DLD1 (cell line): ENCODE data around the gene KIAA1191.

ENCODE experiments used
- in situ Hi-C: cut with HindIII; loops from 2 replicates; pipeline ENCODE4 v1.10.0; 2017; ENCODE audit warnings: low sequenced_read_pairs

The KIAA1191 gene

DNA sequence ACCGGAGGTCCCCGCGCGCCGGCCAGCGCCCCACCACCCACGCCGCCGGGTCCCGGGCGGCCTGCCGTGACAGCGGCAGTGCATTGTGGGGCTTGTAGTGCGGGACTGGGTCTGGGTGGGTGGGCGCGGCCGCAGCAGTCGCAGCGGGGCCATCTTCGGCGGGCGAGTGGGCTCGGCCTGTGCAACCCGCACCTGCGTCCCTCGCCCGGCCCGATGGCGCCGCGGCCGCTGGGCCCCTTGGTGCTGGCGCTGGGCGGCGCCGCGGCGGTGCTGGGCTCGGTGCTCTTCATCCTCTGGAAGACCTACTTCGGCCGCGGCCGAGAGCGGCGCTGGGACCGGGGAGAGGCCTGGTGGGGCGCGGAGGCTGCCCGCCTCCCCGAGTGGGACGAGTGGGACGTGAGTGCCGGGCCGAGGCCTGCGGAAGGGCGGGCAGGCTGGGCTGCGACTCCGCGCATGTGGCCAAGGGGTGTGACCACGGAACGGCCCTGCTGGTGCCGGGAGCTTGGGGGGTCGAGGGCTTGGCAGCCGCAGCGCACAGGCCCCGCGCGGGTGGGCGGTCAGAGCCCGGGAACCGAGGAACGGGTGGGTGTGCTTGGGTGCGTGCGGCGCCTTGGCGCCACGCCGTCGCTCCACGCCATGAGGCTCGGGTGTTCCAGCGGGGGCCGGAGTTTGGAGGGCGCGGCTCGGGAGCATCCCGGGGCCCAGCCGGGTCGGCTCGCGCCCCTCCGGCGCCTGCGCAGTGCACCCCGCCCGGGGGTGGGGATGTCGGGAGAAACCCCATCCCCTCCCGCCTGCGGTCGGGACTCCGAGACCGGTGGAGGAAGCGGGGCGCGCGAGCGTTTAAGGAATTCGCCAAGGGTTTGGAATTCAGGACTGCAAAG lies 4.0 kb upstream of the KIAA1191 start, which contains the start of gene ARL10:
Gene ARL10, plus strand, starts transcription at position 137 of the 881 bp plus-strand sequence. Its CDS starts 77 bp downstream, at position 214.
- in situ Hi-C loops = no loop called here

DNA sequence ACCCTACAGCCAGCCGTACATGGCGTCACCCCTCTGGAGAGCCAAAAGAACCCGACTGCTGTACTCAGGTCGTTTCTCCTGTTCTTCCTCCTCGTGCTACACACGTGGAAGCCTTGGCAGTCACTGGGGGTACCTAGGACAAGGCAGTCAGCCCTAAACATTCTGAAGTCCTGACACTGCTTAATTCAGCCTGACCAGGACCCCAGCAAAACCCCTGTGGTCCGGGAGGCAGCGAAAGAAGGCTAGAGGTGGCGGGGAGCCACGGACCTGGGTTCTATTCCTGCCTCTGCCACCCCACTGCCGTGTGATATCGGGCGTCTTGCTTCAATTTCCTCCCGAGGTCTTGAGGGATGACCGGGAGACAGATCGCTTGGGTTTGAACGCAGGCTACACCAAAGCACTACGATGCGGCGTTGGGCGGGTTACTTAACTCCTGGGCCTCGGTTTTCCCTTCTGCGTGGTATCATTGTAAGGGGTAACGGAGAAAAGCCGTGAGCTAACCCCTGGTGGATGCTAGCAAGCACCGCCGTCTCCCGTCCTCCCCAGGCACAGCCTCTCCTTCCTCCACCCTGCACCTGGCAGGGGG lies 3.3 kb upstream of the KIAA1191 start:
- in situ Hi-C loops = no loop called here

DNA sequence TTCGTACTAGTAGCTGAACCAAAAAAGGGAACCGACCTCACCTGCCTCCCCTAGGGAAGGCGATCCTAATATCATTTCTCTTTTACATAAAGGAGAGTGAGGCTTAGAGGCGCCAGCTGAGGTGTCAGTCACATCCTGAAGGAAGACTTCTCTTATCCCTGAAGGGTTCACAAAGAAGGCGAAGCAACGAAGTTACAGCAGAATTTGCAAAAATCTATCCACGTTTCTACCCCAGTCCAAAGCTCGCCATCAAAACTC lies 598 bp upstream of the KIAA1191 start:
- in situ Hi-C loops = no loop called here

GRCh38 chr5:176360894-176361436 lies 599 bp downstream of the KIAA1191 start:
- in situ Hi-C loops = no loop called here

- in situ Hi-C loops = no loop called here
These were observed 1.9 kb downstream of the KIAA1191 start for GRCh38 chr5:176359658-176360057.

GRCh38 chr5:176356179-176356566 lies 5.4 kb downstream of the KIAA1191 start:
- in situ Hi-C loops = no loop called here

GRCh38 chr5:176355400-176356178 lies 6.0 kb downstream of the KIAA1191 start:
- in situ Hi-C loops = no loop called here

DNA sequence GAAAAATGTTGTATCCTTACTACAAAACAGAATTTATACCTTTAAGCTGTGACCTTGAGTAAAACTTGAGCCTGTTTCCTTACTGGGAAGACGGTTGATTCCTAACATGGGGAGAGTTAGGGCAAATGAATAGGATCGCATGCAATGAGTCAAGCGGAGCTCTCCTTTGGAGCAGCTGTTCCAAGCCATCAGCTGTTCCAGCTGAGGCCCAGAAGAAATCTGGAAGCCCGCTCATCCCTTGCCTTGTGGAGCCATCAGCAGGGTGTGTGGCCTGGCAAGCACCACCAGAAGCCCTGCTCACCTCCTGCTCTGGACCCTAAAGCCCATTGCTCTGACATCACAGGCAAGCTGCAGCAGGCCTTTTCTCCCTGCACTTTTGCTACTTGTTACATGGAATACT lies 8.0 kb downstream of the KIAA1191 start:
- in situ Hi-C loops = no loop called here

DNA sequence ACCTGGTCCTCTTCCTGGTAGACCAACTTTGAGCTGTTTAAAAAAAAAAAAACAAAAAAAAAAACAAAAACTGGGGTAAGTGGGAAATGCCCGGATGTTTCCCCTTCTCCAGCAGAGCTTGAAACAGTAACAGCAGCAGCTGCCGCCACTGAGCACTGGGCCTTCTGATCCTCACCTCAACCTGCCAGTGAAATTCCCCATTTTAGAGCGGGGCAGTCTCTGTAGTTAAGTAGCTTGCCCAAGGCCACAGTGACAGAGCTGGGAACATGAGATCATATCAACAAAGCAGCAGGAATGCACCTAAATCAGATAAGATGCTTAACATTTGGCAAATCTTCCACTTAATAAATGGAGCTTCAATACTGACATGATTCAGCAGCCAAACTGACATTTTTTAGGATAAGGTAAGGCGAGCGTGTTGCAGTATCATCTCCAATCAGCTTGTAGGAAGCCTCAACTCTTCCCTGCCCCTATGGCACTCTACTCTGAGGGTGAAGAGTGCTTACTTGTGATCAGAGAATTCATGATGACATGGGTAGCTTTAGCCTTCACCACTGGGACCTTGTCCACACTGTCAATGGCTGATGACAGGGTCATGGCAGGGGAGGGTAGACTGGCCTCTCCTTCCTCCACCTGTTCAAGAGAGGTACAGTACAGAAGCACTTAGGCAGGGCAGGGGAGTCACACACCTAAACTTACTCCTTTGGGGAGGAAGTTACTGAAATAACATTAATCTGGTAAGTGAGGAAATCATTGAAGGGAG lies 9.3 kb downstream of the KIAA1191 start:
- in situ Hi-C loops = no loop called here

DNA sequence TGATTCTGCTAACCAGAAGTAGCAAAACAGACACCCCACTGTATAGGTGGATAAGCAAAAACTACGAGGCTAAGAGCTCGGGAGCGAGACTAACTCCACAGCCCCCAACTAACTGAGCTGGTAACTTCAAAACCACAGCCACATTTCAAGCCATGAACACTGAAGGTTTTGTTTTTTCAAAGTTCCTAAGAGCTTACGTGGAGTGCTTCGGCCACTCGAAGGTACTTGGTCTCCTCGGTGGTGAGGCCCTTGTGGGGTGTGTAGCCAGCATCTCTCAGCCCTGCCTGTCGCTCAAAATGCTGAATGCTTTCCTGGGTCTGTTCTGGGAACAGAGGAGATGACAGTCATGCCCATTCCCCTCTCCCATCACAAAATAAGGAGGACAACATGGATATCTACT lies 11.1 kb downstream of the KIAA1191 start:
- in situ Hi-C loops = no loop called here

GRCh38 chr5:176342766-176343458 lies 18.7 kb downstream of the KIAA1191 start:
- in situ Hi-C loops = no loop called here

DNA sequence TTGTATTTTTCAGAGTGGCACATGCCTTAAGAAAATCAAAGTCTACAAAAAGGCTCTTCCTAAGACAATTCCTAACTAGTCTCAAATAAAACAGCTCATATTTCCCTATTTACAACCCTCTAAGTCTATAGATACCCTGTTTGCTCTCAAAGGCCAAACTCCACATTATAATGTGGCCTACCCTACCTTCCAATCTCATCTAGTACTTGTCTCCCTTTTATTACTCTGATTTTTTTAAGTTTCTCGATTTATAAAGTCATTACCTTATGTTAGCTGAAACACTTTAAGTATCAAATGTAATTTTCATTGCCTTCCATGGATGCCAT lies 19.4 kb downstream of the KIAA1191 start:
- in situ Hi-C loops = no loop called here

DNA sequence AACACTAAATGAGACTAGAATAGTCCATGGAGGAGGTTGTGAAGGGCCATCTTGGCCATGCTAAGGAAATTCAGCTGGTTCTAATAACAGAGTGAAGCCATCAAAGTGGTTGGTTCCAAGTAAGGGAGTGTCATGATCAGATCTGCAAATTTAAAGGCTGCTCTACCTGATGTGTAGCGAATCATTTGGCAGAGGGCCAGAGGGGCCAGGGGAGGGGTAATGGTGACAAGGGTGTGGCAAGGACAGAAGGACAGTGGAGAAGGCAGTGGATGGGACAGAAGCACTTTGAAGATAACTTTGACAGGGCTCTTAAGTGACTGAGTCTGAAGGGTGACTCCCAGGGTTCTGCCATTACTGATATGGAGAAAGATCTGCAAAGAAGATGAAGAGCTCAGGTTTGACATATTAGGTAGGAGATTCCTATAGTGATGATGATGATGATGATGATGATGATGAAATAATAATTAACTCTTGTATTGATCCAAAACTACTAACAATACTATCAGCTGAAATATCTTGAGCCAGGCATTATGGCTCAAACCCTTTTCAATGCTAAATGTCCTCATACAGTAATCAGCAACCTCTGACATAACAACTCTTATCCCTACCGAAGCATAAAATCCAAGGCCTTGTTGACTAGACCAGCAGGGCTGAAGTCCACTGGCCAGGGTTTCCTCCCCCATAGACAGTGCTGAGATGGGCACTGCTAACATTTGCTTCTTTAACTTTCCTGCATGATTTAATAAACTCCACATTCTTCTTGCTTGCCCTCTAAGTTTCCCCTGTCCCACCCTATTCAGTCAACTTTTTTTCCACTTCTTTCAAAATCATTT lies 20.0 kb downstream of the KIAA1191 start:
- in situ Hi-C loops = no loop called here

DNA sequence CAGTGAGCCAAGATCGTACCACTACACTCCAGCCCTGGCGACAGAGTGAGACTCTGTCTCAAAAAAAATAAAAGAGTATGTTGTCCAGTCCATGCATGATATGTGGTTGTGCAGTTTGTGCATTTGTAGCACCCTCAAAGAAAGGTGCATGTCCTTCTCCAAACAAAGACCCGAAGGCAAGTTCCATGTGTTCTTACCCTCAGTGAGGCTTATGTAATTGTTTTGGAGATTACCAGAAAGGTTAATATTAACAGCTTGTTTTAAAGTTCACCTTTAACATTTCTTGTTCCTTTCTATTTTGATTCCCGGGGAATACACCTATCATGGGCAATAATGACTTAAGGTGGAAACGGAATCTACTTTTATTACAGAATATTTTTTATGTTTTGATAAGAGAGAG lies 22.3 kb downstream of the KIAA1191 start:
- in situ Hi-C loops = no loop called here

GRCh38 chr5:176337913-176338312 lies 23.7 kb downstream of the KIAA1191 start:
- in situ Hi-C loops = no loop called here

DNA sequence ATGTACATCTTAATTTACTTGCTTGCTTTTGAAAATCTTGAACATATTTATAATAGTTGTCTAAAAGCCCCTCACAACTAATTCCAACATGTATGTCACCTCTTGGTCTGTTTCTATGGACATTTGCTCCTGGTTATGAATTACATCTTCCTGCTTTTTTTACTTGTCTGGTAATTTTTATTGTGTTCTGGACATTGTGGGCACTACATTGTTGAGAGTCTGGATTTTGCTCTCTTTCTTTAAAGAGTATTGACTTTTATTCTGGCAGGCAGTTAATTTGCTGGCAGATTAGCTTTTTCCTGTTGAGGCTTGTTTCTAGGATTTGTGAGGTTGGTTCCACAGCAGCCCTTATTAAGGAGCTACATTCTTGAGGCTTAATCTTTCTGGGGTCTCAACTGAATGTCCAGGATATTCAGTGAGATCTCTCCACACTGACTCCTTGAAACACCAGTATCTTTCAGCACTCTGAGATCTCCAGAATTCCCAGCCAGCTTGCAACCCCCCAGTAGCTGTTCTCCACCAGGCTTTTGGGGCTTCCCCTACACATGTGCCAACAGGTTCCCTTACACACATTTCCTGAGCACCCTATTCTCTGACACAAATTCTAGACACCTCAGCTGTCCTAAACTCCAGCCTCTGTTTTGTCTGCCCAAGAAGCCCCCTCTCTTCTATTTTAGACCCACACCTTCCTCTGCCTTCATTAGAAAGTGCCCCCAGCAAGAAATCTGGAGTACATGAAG lies 27.4 kb downstream of the KIAA1191 start:
- in situ Hi-C loops = no loop called here

DNA sequence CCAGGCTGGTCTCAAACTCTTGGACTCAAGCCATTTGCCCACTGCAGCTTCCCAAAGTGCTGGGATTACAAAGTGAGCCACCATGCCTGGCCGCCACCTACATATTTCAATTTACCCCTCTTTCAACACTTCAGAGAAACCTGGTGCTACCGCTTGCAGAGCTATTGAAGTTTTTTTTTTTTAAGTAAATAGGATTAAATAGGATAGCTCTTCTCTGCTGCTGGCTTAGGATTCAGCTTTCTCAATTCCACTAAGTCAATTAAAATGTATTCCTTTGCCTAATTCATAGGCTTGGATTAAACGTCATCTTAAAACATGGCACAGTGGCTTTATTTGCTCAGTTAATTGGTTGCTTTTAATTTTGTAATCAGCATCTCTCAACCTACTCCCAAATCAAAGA lies 41.0 kb downstream of the KIAA1191 start:
- in situ Hi-C loops = no loop called here

DNA sequence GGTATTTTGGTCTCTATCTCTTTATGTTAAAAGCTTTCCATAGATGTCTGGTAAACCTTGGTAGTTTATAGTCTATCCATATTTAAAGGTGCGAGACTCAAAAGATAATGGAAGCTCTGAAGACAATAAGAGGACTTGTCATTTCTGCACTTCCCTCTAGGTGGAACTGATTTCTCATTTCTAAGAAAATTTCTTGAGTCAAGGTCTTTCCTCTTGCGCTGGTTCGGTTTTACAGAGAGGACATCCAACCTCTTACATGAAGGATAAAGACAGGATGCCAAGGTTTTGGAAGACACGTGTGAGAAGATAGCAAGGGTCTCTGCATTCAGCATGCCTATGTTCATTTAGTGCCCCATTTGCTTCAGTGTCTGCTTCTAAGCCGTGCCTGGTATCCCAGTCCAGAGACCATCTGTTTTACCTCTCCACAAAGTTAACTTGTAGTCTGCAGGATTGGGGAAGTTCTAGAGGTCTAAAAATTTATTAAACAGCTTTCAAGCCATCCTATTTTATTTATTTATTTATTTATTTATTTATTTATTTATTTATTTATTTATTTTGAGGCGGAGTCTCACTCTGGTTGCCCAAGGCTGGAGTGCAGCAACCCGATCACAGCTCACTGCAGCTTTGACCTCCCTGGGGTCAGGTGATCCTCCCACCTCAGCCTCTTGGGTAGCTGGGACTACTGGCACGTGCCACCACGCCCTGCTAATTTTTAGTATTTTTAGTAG lies 41.6 kb downstream of the KIAA1191 start:
- in situ Hi-C loops = no loop called here
